Naive thymus-derived CD4-positive, alpha-beta T cell (primary cell): ENCODE results near the gene RSPH1. TPM values are rescaled to one million over a fixed set of nuclear protein-coding genes. Genes with fewer than 3 reads are reported as not detected.
A peak's percentile ranks its signal among the peaks of the same experiment; 100 is the strongest.

Source experiments
- ATAC-seq: fragments of 150-1000 bp; cut with Tn5 transposase; 2 replicates; pipeline ENCODE4 v1.10.0; 2021; ENCODE audit warnings: mild to moderate bottlenecking, moderate library complexity
- CTCF ChIA-PET: fragments of 350-600 bp; sonication (Branson Sonifier 250); formaldehyde crosslinking; loops from one replicate; lab custom pipeline; 2021; ENCODE audit warnings: antibody characterized with exemption; lab: Charles Lee
- POLR2A ChIA-PET: fragments of 350-600 bp; sonication (Branson Sonifier 250); formaldehyde crosslinking; loops from one replicate; lab custom pipeline; 2021; ENCODE audit warnings: antibody characterized with exemption, inconsistent platforms; lab: Charles Lee
- DNase-seq, 9 donors: peaks; one replicate each; pipeline versions ENCODE4 v3.0.0 to v3.0.0-alpha.2; 2020 to 2022; ENCODE audit warnings: mixed read lengths in 1 of 9
- H3K27ac ChIP-seq: one replicate; pipeline ENCODE4 v1.7.0; 2013; ENCODE audit warnings: mild to moderate bottlenecking, low read depth, low read length, moderate library complexity
- H3K27me3 ChIP-seq, 2 donors: one replicate each; pipeline ENCODE4 v1.7.0; 2013; ENCODE audit warnings: low read length in 2 of 2, mild to moderate bottlenecking in 2 of 2, moderate library complexity in 2 of 2; ENCODE audit not compliant: control insufficient read depth in 2 of 2, insufficient read depth in 2 of 2
- H3K36me3 ChIP-seq, 3 experiments: 1 replicate in 2 of 3; 2 replicates in 1 of 3; pipeline ENCODE4 v1.7.0; 2013; ENCODE audit warnings: low read length in 3 of 3, mild to moderate bottlenecking in 3 of 3, moderate library complexity in 1 of 3; ENCODE audit not compliant: insufficient read depth in 3 of 3, control insufficient read depth in 2 of 3
- H3K4me1 ChIP-seq, 2 donors: one replicate each; pipeline ENCODE4 v1.7.0; 2013; ENCODE audit warnings: low read length in 2 of 2, mild to moderate bottlenecking in 2 of 2, moderate library complexity in 1 of 2; ENCODE audit not compliant: control insufficient read depth in 2 of 2, insufficient read depth in 2 of 2
- H3K4me3 ChIP-seq: 2 replicates; pipeline ENCODE4 v1.7.0; 2013; ENCODE audit warnings: mild to moderate bottlenecking, low read length
- H3K9me3 ChIP-seq, 3 experiments: 1 replicate in 2 of 3; 2 replicates in 1 of 3; pipeline ENCODE4 v1.7.0; 2013; ENCODE audit warnings: low read length in 3 of 3; ENCODE audit not compliant: control insufficient read depth in 2 of 3
- H3K27ac Mint-ChIP-seq, 9 donors: one replicate each; pipeline ENCODE4 v1.8.0; 2020 to 2022; ENCODE audit warnings: mixed read lengths in 9 of 9, mild to moderate bottlenecking in 8 of 9, moderate library complexity in 5 of 9, inconsistent platforms in 2 of 9
- H3K27me3 Mint-ChIP-seq, 5 donors: one replicate each; pipeline ENCODE4 v1.8.0; 2021 to 2022; ENCODE audit warnings: mixed read lengths in 5 of 5, mild to moderate bottlenecking in 1 of 5
- H3K36me3 Mint-ChIP-seq, 5 donors: one replicate each; pipeline ENCODE4 v1.8.0; 2020 to 2022; ENCODE audit warnings: mixed read lengths in 5 of 5, mild to moderate bottlenecking in 3 of 5, inconsistent platforms in 1 of 5
- H3K4me1 Mint-ChIP-seq, 7 donors: one replicate each; pipeline ENCODE4 v1.8.0; 2020 to 2022; ENCODE audit warnings: mixed read lengths in 7 of 7, mild to moderate bottlenecking in 3 of 7, inconsistent platforms in 1 of 7
- H3K4me3 Mint-ChIP-seq, 10 donors: one replicate each; pipeline ENCODE4 v1.8.0; 2020 to 2022; ENCODE audit warnings: mild to moderate bottlenecking in 10 of 10, mixed read lengths in 10 of 10, moderate library complexity in 6 of 10, inconsistent platforms in 2 of 10
- H3K9me3 Mint-ChIP-seq, 11 donors: one replicate each; pipeline ENCODE4 v1.8.0; 2020 to 2022; ENCODE audit warnings: mixed read lengths in 11 of 11, mild to moderate bottlenecking in 4 of 11, inconsistent platforms in 1 of 11, moderate library complexity in 1 of 11
- intact Hi-C, 2 donors: fragments of 100-400 bp; cut with micrococcal nuclease; formaldehyde crosslinking; loops; one replicate each; pipeline ENCODE4 v1.15.1; 2023
- polyA plus RNA-seq, 2 donors: library from polyadenylated mRNA; unstranded; fragments of 300-500 nt; fragmentation: Illumina TruSeq; gene quantifications; one replicate each; pipeline ENCODE4 v1.2.3, GENCODE V29; 2021
- total RNA-seq, 6 experiments: library from RNA in 5 of 6; stranded (reverse) in 5 of 6; gene quantifications; 1 replicate in 5 of 6; 2 replicates in 1 of 6; pipeline ENCODE4 v1.2.3 and lab custom pipeline; 2021 to 2026

Gene RSPH1
- total and polyA plus RNA-seq, 7 experiments from 2014 or later, result 0.27 to 0.40 TPM; not detected in 5

DNA sequence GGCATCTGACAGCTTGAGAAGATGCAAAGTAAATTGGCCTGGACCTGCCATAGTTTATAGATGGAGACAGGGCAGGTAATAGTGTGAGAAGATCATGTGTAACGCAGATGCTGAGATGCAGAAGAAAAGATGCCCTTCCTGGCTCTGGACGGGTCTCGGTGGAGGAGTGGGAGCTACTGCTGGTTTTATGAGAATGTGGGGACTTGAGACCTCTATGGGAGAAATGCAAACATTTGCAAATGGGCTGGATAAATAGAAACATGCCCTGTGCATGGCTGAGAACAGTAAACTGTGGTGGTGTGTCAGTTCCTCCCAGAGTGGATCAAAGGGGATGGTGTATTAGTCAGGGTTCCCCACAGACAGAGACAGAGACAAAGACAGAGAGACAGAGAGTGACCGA is 70.4 kb downstream of the RSPH1 start:
- ATAC-seq (no peak), DNase-seq (no peak)
- peaks cover 0 to 3% (median 0%) of the 10 kb centered on the region in 11 donors for H3K9me3 Mint-ChIP-seq
- H3K27me3 Mint-ChIP-seq, result peaks cover 0 to 6% (median 0%) of the 10 kb centered on the region in 5 donors
- intact Hi-C loops, result loop anchor here (1.0 to 10.0 kb wide), 11 partner anchors 10 to 421 kb away; partner anchors contain the start of genes RSPH1 (in 1 of the 2) and UBASH3A (in 1 of the 2)
- no peaks in the 10 kb centered on the region for H3K27me3 ChIP-seq
- no peaks in the 10 kb centered on the region for H3K9me3 ChIP-seq
- H3K4me3 Mint-ChIP-seq, result peak overlapping the region; percentile 54 to 86 (median 80)
- peak overlapping the region; percentile 22 for H3K4me3 ChIP-seq
- H3K4me1 Mint-ChIP-seq, result peaks cover 55 to 82% (median 76%) of the 10 kb centered on the region in 7 donors
- H3K36me3 ChIP-seq, result peaks cover 23 to 73% (median 40%) of the 10 kb centered on the region in 3 experiments
- peaks cover 64 to 68% of the 10 kb centered on the region in 2 donors for H3K4me1 ChIP-seq
- ChIA-PET CTCF (interaction anchor here (1.0 to 4.5 kb wide), 5 partner anchors 10 to 44 kb away, joined by 3 to 32 read pairs (median 4); partner anchors contain the start of gene UBASH3A), POLR2A (interaction anchor here (1.2 to 10.0 kb wide), 5 partner anchors 10 to 90 kb away, joined by 3 to 181 read pairs (median 9); partner anchors contain the start of gene UBASH3A)
- H3K36me3 Mint-ChIP-seq, result peaks cover 22 to 84% (median 47%) of the 10 kb centered on the region in 5 donors
- H3K27ac Mint-ChIP-seq, result peak overlapping the region; percentile 83 to 94 (median 89)
- peak overlapping the region; percentile 85 for H3K27ac ChIP-seq

DNA sequence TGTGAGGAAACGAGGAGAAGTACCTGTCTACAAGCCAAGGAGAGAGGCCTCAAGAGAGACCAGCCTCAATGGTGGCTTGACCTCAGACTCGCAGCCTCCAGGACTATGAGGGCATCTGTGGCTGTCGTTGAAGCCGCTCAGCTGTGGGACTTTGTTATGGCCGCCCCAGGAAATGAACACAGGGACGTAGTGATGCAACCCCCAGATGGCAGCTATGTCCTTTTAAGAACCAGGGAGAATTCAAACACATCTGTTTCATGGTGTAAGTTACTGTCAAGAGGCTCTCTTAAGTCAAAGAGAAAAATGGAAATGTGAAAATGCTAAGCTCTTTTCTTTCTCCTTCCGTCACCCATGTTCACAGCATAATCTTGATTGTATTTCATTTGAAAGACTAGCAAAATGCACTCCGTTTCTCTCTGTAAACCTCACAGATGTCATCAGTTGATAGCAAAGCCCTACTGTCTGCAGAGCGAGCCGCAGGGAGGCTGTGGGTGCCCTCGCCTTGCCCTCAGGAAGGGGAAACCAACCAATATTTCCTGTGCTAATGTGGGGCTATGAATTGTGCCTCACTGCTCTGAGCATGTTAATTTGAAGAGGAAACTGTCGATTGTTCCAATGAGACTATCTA is 71.0 kb downstream of the RSPH1 start:
- peak; percentile 44 to 90 (median 84) for DNase-seq
- no peaks in the 10 kb centered on the region for H3K9me3 ChIP-seq
- intact Hi-C loops, result loop anchor here (1.0 to 10.0 kb wide), 11 partner anchors 10 to 420 kb away; partner anchors contain the start of genes RSPH1 (in 1 of the 2) and UBASH3A (in 1 of the 2)
- Mint-ChIP-seq H3K27ac (peak overlapping the region; percentile 83 to 94 (median 89)), H3K4me3 (peak overlapping the region; percentile 54 to 86 (median 80)), H3K27me3 (peaks cover 0 to 6% (median 0%) of the 10 kb centered on the region in 5 donors), H3K4me1 (peaks cover 59 to 88% (median 81%) of the 10 kb centered on the region in 7 donors), H3K36me3 (peaks cover 22 to 85% (median 52%) of the 10 kb centered on the region in 5 donors), H3K9me3 (peaks cover 0 to 3% (median 0%) of the 10 kb centered on the region in 11 donors)
- ChIA-PET CTCF (interaction anchor here (0.6 to 4.5 kb wide), 9 partner anchors 9 to 87 kb away, joined by 3 to 32 read pairs (median 3); partner anchors contain the start of gene UBASH3A), POLR2A (interaction anchor here (0.6 to 10.0 kb wide), 8 partner anchors 9 to 1496 kb away, joined by 3 to 181 read pairs (median 4); partner anchors contain the start of gene UBASH3A)
- peak overlapping the region; percentile 85 for H3K27ac ChIP-seq
- peaks cover 18 to 70% (median 44%) of the 10 kb centered on the region in 3 experiments for H3K36me3 ChIP-seq
- no peaks in the 10 kb centered on the region for H3K27me3 ChIP-seq
- peak overlapping the region; percentile 22 for H3K4me3 ChIP-seq
- peak; percentile 94 for ATAC-seq
- H3K4me1 ChIP-seq, result peaks cover 68 to 71% of the 10 kb centered on the region in 2 donors

GRCh38 chr21:42423685-42424084 is 72.3 kb downstream of the RSPH1 start:
- Mint-ChIP-seq H3K36me3 (peaks cover 26 to 86% (median 65%) of the 10 kb centered on the region in 5 donors), H3K9me3 (peaks cover 0 to 11% (median 0%) of the 10 kb centered on the region in 11 donors), H3K4me1 (peaks cover 59 to 95% (median 88%) of the 10 kb centered on the region in 7 donors), H3K27me3 (peaks cover 0 to 6% (median 0%) of the 10 kb centered on the region in 5 donors), H3K27ac (peak overlapping the region; percentile 67 to 94 (median 89)), H3K4me3 (peak overlapping the region; percentile 33 to 86 (median 80))
- Histone ChIP-seq H3K27me3 (no peaks in the 10 kb centered on the region), H3K4me3 (peak overlapping the region; percentile 5), H3K9me3 (no peaks in the 10 kb centered on the region), H3K27ac (peak overlapping the region; percentile 85), H3K36me3 (peaks cover 24 to 70% (median 49%) of the 10 kb centered on the region in 3 experiments), H3K4me1 (peaks cover 71 to 80% of the 10 kb centered on the region in 2 donors)
- intact Hi-C loops, result loop anchor here (2.0 to 10.0 kb wide), 2 partner anchors 37 to 419 kb away; no protein-coding TSS in a partner anchor
- ATAC-seq (no peak), DNase-seq (no peak)
- ChIA-PET POLR2A (interaction anchor here (1.0 to 10.0 kb wide), 7 partner anchors 11 to 31 kb away, joined by 3 to 181 read pairs (median 6); partner anchors contain the start of gene UBASH3A), CTCF (interaction anchor here (0.6 to 4.5 kb wide), 5 partner anchors 19 to 86 kb away, joined by 3 to 32 read pairs (median 3); partner anchors contain the start of gene UBASH3A)

- DNase-seq (peak in 4 of 9 donors; percentile 26 to 55 (median 39)), ATAC-seq (no peak)
- Mint-ChIP-seq H3K9me3 (peaks cover 0 to 12% (median 0%) of the 10 kb centered on the region in 11 donors), H3K4me3 (peak overlapping the region; percentile 33 to 86 (median 78)), H3K36me3 (peaks cover 26 to 87% (median 67%) of the 10 kb centered on the region in 5 donors), H3K27me3 (peaks cover 0 to 6% (median 0%) of the 10 kb centered on the region in 5 donors), H3K27ac (peak overlapping the region; percentile 67 to 94 (median 89)), H3K4me1 (peaks cover 59 to 98% (median 91%) of the 10 kb centered on the region in 7 donors)
- Histone ChIP-seq H3K27ac (peak overlapping the region; percentile 85), H3K4me3 (peak overlapping the region; percentile 5), H3K36me3 (peaks cover 26 to 70% (median 52%) of the 10 kb centered on the region in 3 experiments), H3K27me3 (no peaks in the 10 kb centered on the region), H3K4me1 (peaks cover 71 to 81% of the 10 kb centered on the region in 2 donors), H3K9me3 (no peaks in the 10 kb centered on the region)
- ChIA-PET CTCF (interaction anchor here (0.8 to 4.5 kb wide), 4 partner anchors 19 to 86 kb away, joined by 3 to 32 read pairs (median 8); partner anchors contain the start of gene UBASH3A), POLR2A (interaction anchor here (1.0 to 10.0 kb wide), 8 partner anchors 11 to 84 kb away, joined by 3 to 181 read pairs (median 5); partner anchors contain the start of gene UBASH3A)
- intact Hi-C loops, result loop anchor here in 1 of 2 donors (10.0 kb wide), 1 partner anchor 418 kb away; no protein-coding TSS in a partner anchor
These were observed 72.8 kb downstream of the RSPH1 start for GRCh38 chr21:42423197-42423675.

Other genes with a start within 250 kb of the RSPH1 start
- gene TFF3, start 180.8 kb downstream of the RSPH1 start, total RNA-seq, result not detected
- gene TFF3, start 180.8 kb downstream of the RSPH1 start, polyA plus RNA-seq, result not detected
- not detected for gene TFF2, start 145.2 kb downstream of the RSPH1 start, total RNA-seq
- not detected for gene TFF2, start 145.2 kb downstream of the RSPH1 start, polyA plus RNA-seq
- not detected for gene TFF1, start 129.7 kb downstream of the RSPH1 start, total RNA-seq
- not detected for gene TFF1, start 129.7 kb downstream of the RSPH1 start, polyA plus RNA-seq
- gene TMPRSS3, start 100.2 kb downstream of the RSPH1 start, total RNA-seq, result 1 to 10 TPM in 4 of 5 experiments, under 1 TPM in 1; 0.88 to 7.6 (median 1.5) TPM
- 1 to 10 TPM in 1 of 2 donors, under 1 TPM in 1; 0.11 to 2.9 TPM for gene TMPRSS3, start 100.2 kb downstream of the RSPH1 start, polyA plus RNA-seq
- 100 to 1,000 TPM in 1 of 5 experiments, 10 to 100 TPM in 4; 41.9 to 101 (median 91.7) TPM for gene UBASH3A, start 92.3 kb downstream of the RSPH1 start, total RNA-seq
- gene UBASH3A, start 92.3 kb downstream of the RSPH1 start, polyA plus RNA-seq, result 10 to 100 TPM; 57.1 to 99.3 TPM
- 10 to 100 TPM; 15.1 to 23.2 (median 18.1) TPM for gene SLC37A1, start 17.6 kb upstream of the RSPH1 start, total RNA-seq
- 1 to 10 TPM; 4.4 to 7.8 TPM for gene SLC37A1, start 17.6 kb upstream of the RSPH1 start, polyA plus RNA-seq
- gene PDE9A, start 157.4 kb upstream of the RSPH1 start, total RNA-seq, result 10 to 100 TPM; 14.1 to 18.4 (median 15.1) TPM
- gene PDE9A, start 157.4 kb upstream of the RSPH1 start, polyA plus RNA-seq, result 1 to 10 TPM; 5.9 to 7.9 TPM